Nephron (organoid): Measurements from ENCODE around the gene CD101.

ENCODE experiments used
- H3K27ac Mint-ChIP-seq, 3 experiments: 2 replicates each; pipeline ENCODE4 v1.8.0; 2020; ENCODE audit warnings: mixed read lengths in 3 of 3, mild to moderate bottlenecking in 2 of 3, moderate library complexity in 1 of 3
- H3K27me3 Mint-ChIP-seq: 2 replicates; pipeline ENCODE4 v1.8.0; 2021; ENCODE audit warnings: low read depth, mild to moderate bottlenecking, moderate library complexity, mixed read lengths
- H3K36me3 Mint-ChIP-seq: 2 replicates; pipeline ENCODE4 v1.8.0; 2020; ENCODE audit warnings: low read depth, mixed read lengths
- H3K4me1 Mint-ChIP-seq: 2 replicates; pipeline ENCODE4 v1.8.0; 2020; ENCODE audit warnings: mixed read lengths
- H3K4me3 Mint-ChIP-seq, 3 experiments: 2 replicates each; pipeline ENCODE4 v1.8.0; 2020; ENCODE audit warnings: mild to moderate bottlenecking in 3 of 3, mixed read lengths in 3 of 3, moderate library complexity in 2 of 3
- H3K9me3 Mint-ChIP-seq: 2 replicates; pipeline ENCODE4 v1.8.0; 2020; ENCODE audit warnings: mixed read lengths
- CTCF ChIP-seq, 3 experiments: fragments of 200-600 bp; sonication (generic); IDR thresholded peaks; one replicate each; pipeline ENCODE4 v1.5.0; 2021; ENCODE audit warnings: antibody characterized with exemption in 3 of 3; ENCODE audit not compliant: unreplicated experiment in 3 of 3

CD101 gene

DNA sequence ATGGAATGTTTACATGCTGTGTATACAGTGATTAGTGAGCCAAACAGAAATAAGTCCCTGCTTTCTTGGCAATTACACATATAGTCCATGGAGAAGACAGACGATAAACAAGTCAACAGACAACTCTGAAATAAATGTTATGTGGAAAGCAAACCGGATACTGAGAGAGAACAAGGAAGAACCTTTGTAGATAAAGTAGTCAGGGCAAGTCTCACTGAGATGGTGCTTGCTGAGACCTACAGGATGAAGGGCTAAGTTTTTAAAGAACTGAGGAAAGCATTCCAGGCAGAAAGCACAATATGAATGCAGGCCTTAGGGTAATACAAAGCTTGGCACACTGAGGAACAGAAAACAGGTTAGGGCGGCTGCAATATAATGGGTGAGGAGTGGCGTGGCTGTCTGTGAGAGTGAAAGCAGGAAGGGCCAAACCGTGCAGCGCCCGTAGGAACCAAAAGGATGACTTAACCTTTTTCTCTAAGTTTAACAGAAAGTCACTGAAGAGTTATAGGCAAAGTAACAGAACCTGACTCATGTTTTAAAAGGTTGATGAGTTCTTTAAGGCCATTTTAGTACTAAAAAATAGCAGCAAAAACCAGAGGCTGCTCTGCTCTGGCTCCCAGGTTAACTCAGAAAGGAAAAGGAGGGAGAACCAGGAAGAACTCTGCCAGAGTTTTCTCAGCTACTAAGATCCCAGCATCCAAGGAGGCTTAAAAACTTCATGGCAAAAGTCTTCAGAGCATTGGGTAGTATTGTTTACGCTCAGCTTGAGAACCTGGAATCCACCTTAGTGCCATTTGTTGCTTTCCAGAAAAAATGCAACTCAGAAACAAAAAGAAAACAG is 49.9 kb downstream of the CD101 start:
- H3K27me3 Mint-ChIP-seq: no peaks in the 10 kb centered on the region
- H3K27ac Mint-ChIP-seq: peak overlapping the region; percentile 2 to 49 (median 38)
- TF ChIP-seq CTCF (IDR thresholded peaks at IDR 0.05; ENCODE audit: unreplicated experiment in 3 of 3): no peak
- peaks cover 11% of the 10 kb centered on the region for H3K4me1 Mint-ChIP-seq
- H3K36me3 Mint-ChIP-seq: no peaks in the 10 kb centered on the region
- no peaks in the 10 kb centered on the region for H3K9me3 Mint-ChIP-seq
- H3K4me3 Mint-ChIP-seq: no peak overlapping the region

DNA sequence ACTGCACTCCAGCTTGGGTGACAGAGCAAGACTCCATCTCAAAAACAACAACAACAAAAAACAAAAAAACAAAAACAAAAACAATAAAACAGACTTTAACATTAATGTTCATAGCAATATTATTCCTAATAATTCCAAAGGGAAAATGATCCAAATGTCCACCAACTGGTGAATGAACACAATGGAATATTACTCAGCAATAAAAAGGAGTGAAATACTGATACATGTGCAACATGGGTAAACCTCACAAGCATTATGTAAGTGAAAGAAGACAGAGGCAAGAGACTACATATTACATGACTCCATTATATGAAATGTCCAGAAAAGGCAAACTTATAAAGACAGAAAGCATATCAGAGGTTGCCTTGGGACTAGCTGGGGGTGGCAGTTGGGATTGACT is 52.5 kb downstream of the CD101 start:
- peaks cover 10% of the 10 kb centered on the region for H3K4me1 Mint-ChIP-seq
- no peak for TF ChIP-seq CTCF (IDR thresholded peaks at IDR 0.05; ENCODE audit: unreplicated experiment in 3 of 3)
- no peak overlapping the region for H3K27ac Mint-ChIP-seq
- H3K27me3 Mint-ChIP-seq: no peaks in the 10 kb centered on the region
- H3K9me3 Mint-ChIP-seq: no peaks in the 10 kb centered on the region
- no peak overlapping the region for H3K4me3 Mint-ChIP-seq
- no peaks in the 10 kb centered on the region for H3K36me3 Mint-ChIP-seq

GRCh38 chr1:117058810-117059209 is 57.2 kb downstream of the CD101 start:
- no peaks in the 10 kb centered on the region for H3K27me3 Mint-ChIP-seq
- no peak for TF ChIP-seq CTCF (IDR thresholded peaks at IDR 0.05; ENCODE audit: unreplicated experiment in 3 of 3)
- H3K4me1 Mint-ChIP-seq: peaks cover 18% of the 10 kb centered on the region
- no peaks in the 10 kb centered on the region for H3K9me3 Mint-ChIP-seq
- no peak overlapping the region for H3K4me3 Mint-ChIP-seq
- H3K27ac Mint-ChIP-seq: peak overlapping the region in 1 of 3 experiments; percentile 9
- H3K36me3 Mint-ChIP-seq: peaks cover 2% of the 10 kb centered on the region

- no peak for TF ChIP-seq CTCF (IDR thresholded peaks at IDR 0.05; ENCODE audit: unreplicated experiment in 3 of 3)
- H3K4me3 Mint-ChIP-seq: no peak overlapping the region
- H3K27me3 Mint-ChIP-seq: no peaks in the 10 kb centered on the region
- H3K4me1 Mint-ChIP-seq: peaks cover 18% of the 10 kb centered on the region
- H3K36me3 Mint-ChIP-seq: peaks cover 4% of the 10 kb centered on the region
- no peak overlapping the region for H3K27ac Mint-ChIP-seq
- H3K9me3 Mint-ChIP-seq: no peaks in the 10 kb centered on the region
Measured at GRCh38 chr1:117059334-117059677, 57.7 kb downstream of the CD101 start.

- Mint-ChIP-seq H3K9me3 (no peaks in the 10 kb centered on the region), H3K4me3 (no peak within 1 kb of the TSS), H3K27ac (peak within 1 kb of the TSS; percentile 32 to 77 (median 74)), H3K4me1 (peaks cover 18% of the 10 kb centered on the region), H3K27me3 (no peaks in the 10 kb centered on the region), H3K36me3 (peaks cover 4% of the 10 kb centered on the region)
- peak; percentile 25 to 38 (median 30) for TF ChIP-seq CTCF (IDR thresholded peaks at IDR 0.05; ENCODE audit: unreplicated experiment in 3 of 3)
Measured at GRCh38 chr1:117059678-117060440, 58.3 kb downstream of the CD101 start, which contains the start of gene TTF2. Gene TTF2, plus strand, starts transcription at chr1:117060326. Its CDS starts 21 bp downstream, at chr1:117060347.
